CD4-positive, alpha-beta memory T cell (primary cell): ENCODE results near the gene CASKIN2. TPM values are rescaled to one million over a fixed set of nuclear protein-coding genes. Genes with fewer than 3 reads are reported as not detected.

ENCODE experiments used
- CTCF ChIA-PET: fragments of 350-600 bp; sonication (Branson Sonifier 250); formaldehyde crosslinking; loops from one replicate; lab custom pipeline; 2021; ENCODE audit warnings: inconsistent platforms; ENCODE audit not compliant: partially characterized antibody; lab: Charles Lee
- POLR2A ChIA-PET: fragments of 350-600 bp; sonication (Branson Sonifier 250); formaldehyde crosslinking; loops from one replicate; lab custom pipeline; 2021; ENCODE audit not compliant: partially characterized antibody; lab: Charles Lee
- DNase-seq, 5 donors: peaks; one replicate each; pipeline versions ENCODE4 v3.0.0 to v3.0.0-alpha.2; 2020 to 2022; ENCODE audit warnings: mixed read lengths in 1 of 5
- H3K27ac ChIP-seq: one replicate; pipeline ENCODE4 v1.7.0; 2013; ENCODE audit warnings: low read depth, low read length
- H3K27me3 ChIP-seq: 2 replicates; pipeline ENCODE4 v1.7.0; 2013; ENCODE audit warnings: mild to moderate bottlenecking, low read length, moderate library complexity; ENCODE audit not compliant: insufficient read depth
- H3K36me3 ChIP-seq: 2 replicates; pipeline ENCODE4 v1.7.0; 2013; ENCODE audit warnings: mild to moderate bottlenecking, low read length, moderate library complexity; ENCODE audit not compliant: insufficient read depth
- H3K4me1 ChIP-seq: 2 replicates; pipeline ENCODE4 v1.7.0; 2013; ENCODE audit warnings: mild to moderate bottlenecking, low read length, moderate library complexity; ENCODE audit not compliant: insufficient read depth
- H3K4me3 ChIP-seq, 2 donors: one replicate each; pipeline ENCODE4 v1.7.0; 2013; ENCODE audit warnings: low read length in 2 of 2, mild to moderate bottlenecking in 1 of 2
- H3K9me3 ChIP-seq, 2 donors: one replicate each; pipeline ENCODE4 v1.7.0; 2013; ENCODE audit warnings: low read length in 2 of 2, control low read depth in 1 of 2; ENCODE audit not compliant: control insufficient read depth in 1 of 2
- H3K27ac Mint-ChIP-seq, 7 donors: one replicate each; pipeline ENCODE4 v1.8.0; 2020 to 2021; ENCODE audit warnings: mixed read lengths in 7 of 7, mild to moderate bottlenecking in 6 of 7, inconsistent platforms in 3 of 7, moderate library complexity in 3 of 7
- H3K27me3 Mint-ChIP-seq, 2 donors: one replicate each; pipeline ENCODE4 v1.8.0; 2020 to 2021; ENCODE audit warnings: mixed read lengths in 2 of 2
- H3K36me3 Mint-ChIP-seq, 2 donors: one replicate each; pipeline ENCODE4 v1.8.0; 2020 to 2021; ENCODE audit warnings: mixed read lengths in 2 of 2, inconsistent platforms in 1 of 2, mild to moderate bottlenecking in 1 of 2
- H3K4me1 Mint-ChIP-seq, 4 donors: one replicate each; pipeline ENCODE4 v1.8.0; 2020 to 2021; ENCODE audit warnings: mixed read lengths in 4 of 4, mild to moderate bottlenecking in 1 of 4
- H3K4me3 Mint-ChIP-seq, 8 donors: one replicate each; pipeline ENCODE4 v1.8.0; 2020 to 2021; ENCODE audit warnings: mixed read lengths in 8 of 8, mild to moderate bottlenecking in 7 of 8, moderate library complexity in 6 of 8, inconsistent platforms in 3 of 8
- H3K9me3 Mint-ChIP-seq, 8 donors: one replicate each; pipeline ENCODE4 v1.8.0; 2020 to 2021; ENCODE audit warnings: mixed read lengths in 8 of 8, mild to moderate bottlenecking in 5 of 8, inconsistent platforms in 3 of 8, moderate library complexity in 1 of 8
- intact Hi-C: fragments of 100-400 bp; cut with micrococcal nuclease; formaldehyde crosslinking; loops from one replicate; pipeline ENCODE4 v1.15.1; 2023
- polyA plus RNA-seq, 2 donors: library from polyadenylated mRNA; unstranded; fragments of 300-500 nt; fragmentation: Illumina TruSeq; gene quantifications; one replicate each; pipeline ENCODE4 v1.2.3, GENCODE V29; 2021
- total RNA-seq, 2 experiments: library from RNA; stranded (reverse); gene quantifications; one replicate each; pipeline ENCODE4 v1.2.3, GENCODE V29; 2021

Gene CASKIN2
- total and polyA plus RNA-seq, 4 experiments from 2014 or later = 0.32 to 0.53 TPM; not detected in 2

DNA sequence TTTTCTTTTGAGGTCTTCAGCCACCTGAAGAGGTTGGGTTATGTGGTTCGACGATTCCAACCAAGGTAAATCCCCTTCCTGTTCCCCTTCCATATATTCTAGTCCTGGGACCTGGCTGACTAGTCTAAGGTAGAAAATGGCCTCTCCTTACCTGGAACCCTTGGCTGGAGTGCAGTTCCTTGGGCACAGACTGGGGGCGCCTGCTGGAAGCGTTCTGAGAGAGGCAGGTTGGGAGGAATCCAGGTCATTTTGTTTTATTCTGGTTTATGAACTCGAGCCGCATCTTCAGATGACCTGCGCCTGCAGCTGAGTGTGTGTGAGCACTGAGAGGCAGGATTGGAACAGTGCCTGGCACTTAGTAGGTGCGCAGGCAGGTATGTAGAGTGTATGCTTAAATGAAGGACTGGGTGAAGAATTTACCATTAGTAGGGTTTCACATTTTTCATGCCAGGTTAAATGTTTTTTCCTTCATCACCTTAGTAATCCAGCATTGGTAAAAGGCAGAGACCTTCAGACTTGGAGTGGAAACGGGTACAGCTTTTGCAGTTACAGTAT lies 3.7 kb upstream of the CASKIN2 start:
- H3K27me3 ChIP-seq = no peaks in the 10 kb centered on the region
- peak overlapping the region in 1 of 2 donors; percentile 64 for H3K4me3 ChIP-seq
- H3K36me3 ChIP-seq = peaks cover 22% of the 10 kb centered on the region
- peak overlapping the region; percentile 70 for H3K27ac ChIP-seq
- no peaks in the 10 kb centered on the region for H3K9me3 ChIP-seq
- Mint-ChIP-seq H3K27ac (peak overlapping the region; percentile 84 to 98 (median 95)), H3K36me3 (peaks cover 17 to 31% of the 10 kb centered on the region in 2 donors), H3K4me1 (peaks cover 16 to 31% (median 19%) of the 10 kb centered on the region in 4 donors), H3K4me3 (peak overlapping the region in 4 of 8 donors; percentile 44 to 84 (median 79)), H3K27me3 (no peaks in the 10 kb centered on the region), H3K9me3 (no peaks in the 10 kb centered on the region)
- ChIA-PET POLR2A (interaction anchor here (0.6 to 1.8 kb wide), 5 partner anchors 48 to 248 kb away, joined by 3 to 9 read pairs (median 3); partner anchors contain the start of genes MIF4GD and SLC25A19), CTCF (interaction anchor here (1.1 to 3.3 kb wide), 3 partner anchors 14 to 63 kb away, joined by 3 to 24 read pairs (median 3); partner anchors contain the start of gene TMEM94)
- DNase-seq = no peak
- peaks cover 29% of the 10 kb centered on the region for H3K4me1 ChIP-seq
- intact Hi-C loops = loop anchor here (5.0 kb wide), 1 partner anchor 337 kb away; the partner anchor contains the start of gene SUMO2

DNA sequence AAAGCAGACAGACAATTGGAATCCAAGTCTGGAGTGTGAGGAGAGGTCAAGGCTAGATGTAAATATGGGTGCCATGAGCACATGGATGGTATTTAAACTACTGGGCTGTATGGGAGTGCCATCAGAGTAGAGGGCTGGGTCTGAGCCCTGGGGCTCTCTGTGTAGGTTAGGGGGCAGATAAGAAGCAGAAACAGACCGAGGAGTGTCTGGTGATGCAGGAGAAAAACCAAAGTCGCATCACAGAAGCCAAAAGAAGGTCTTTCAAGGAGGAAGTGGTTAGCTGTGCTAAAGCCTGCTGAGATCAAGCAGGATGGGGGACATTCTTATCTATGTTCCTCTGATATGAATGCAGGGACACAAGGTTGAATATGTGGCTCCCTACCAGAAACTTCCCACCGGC lies 2.9 kb upstream of the CASKIN2 start:
- Histone ChIP-seq H3K27ac (peak overlapping the region; percentile 70), H3K9me3 (no peaks in the 10 kb centered on the region), H3K4me1 (peaks cover 29% of the 10 kb centered on the region), H3K36me3 (peaks cover 20% of the 10 kb centered on the region), H3K4me3 (peak overlapping the region; percentile 45 to 64), H3K27me3 (no peaks in the 10 kb centered on the region)
- intact Hi-C loops = loop anchor here (5.0 kb wide), 1 partner anchor 336 kb away; the partner anchor contains the start of gene SUMO2
- peak overlapping the region; percentile 84 to 98 (median 95) for H3K27ac Mint-ChIP-seq
- DNase-seq = peak; percentile 75 to 85 (median 81)
- CTCF ChIA-PET = interaction anchor here (0.6 to 3.3 kb wide), 5 partner anchors 17 to 248 kb away, joined by 3 to 24 read pairs (median 4); partner anchors contain the start of gene TMEM94
- peak overlapping the region; percentile 78 to 91 (median 84) for H3K4me3 Mint-ChIP-seq
- POLR2A ChIA-PET = interaction anchor here (0.6 to 1.8 kb wide), 8 partner anchors 17 to 247 kb away, joined by 3 to 13 read pairs (median 4); partner anchors contain the start of genes MIF4GD, SLC25A19 and TMEM94
- peaks cover 16 to 31% (median 19%) of the 10 kb centered on the region in 4 donors for H3K4me1 Mint-ChIP-seq
- H3K9me3 Mint-ChIP-seq = no peaks in the 10 kb centered on the region
- peaks cover 16 to 29% of the 10 kb centered on the region in 2 donors for H3K36me3 Mint-ChIP-seq
- no peaks in the 10 kb centered on the region for H3K27me3 Mint-ChIP-seq

DNA sequence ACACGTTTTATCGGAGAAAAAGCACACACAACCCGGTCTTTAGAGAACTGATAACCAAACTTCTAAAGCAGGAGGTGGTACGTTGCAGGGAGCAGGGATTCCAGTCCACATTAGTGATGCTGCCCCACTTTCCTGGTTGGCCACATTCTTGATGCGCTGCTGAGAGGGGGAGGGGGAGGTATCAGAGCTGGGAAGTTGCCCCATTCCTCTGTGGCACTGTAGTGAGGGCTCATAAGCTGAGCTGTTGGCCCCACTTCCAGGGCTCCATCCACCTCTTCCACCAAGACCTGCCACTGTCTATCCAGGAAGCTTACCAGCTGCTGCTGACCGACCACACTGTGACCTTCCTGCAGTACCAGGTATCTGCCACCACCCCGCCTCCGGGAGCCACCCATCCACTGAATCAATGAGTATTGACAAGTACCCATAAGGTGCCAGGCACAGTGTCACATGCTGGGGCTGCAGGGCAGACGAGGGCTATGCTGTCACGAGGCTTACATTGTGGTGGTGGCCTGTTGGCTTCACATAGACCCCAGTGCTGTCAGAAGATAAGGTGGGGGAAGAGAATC lies 2.0 kb upstream of the CASKIN2 start:
- intact Hi-C loops = loop anchor here (1.0 to 5.0 kb wide), 3 partner anchors 61 to 335 kb away; partner anchors contain the start of genes SLC25A19, SUMO2 and TMEM94
- Histone ChIP-seq H3K4me3 (peak overlapping the region; percentile 45 to 64), H3K9me3 (no peaks in the 10 kb centered on the region), H3K27ac (peak overlapping the region; percentile 70), H3K27me3 (no peaks in the 10 kb centered on the region), H3K4me1 (peaks cover 29% of the 10 kb centered on the region), H3K36me3 (peaks cover 15% of the 10 kb centered on the region)
- Mint-ChIP-seq H3K36me3 (peaks cover 11 to 22% of the 10 kb centered on the region in 2 donors), H3K27ac (peak overlapping the region; percentile 84 to 98 (median 95)), H3K4me3 (peak overlapping the region; percentile 78 to 91 (median 84)), H3K27me3 (no peaks in the 10 kb centered on the region), H3K9me3 (no peaks in the 10 kb centered on the region), H3K4me1 (peaks cover 16 to 31% (median 19%) of the 10 kb centered on the region in 4 donors)
- ChIA-PET POLR2A (interaction anchor here (1.1 to 2.2 kb wide), 19 partner anchors 8 to 266 kb away, joined by 3 to 72 read pairs (median 9); partner anchors contain the start of genes GGA3, GRB2, LLGL2 and MRPS7), CTCF (interaction anchor here (0.6 to 3.3 kb wide), 9 partner anchors 8 to 248 kb away, joined by 3 to 24 read pairs (median 5); partner anchors contain the start of genes GRB2, LLGL2 and TMEM94)
- DNase-seq = peak in 3 of 5 donors; percentile 6 to 22 (median 6)

- intact Hi-C loops = loop anchor here (1.0 to 5.0 kb wide), 6 partner anchors 9 to 334 kb away; partner anchors contain the start of genes GRB2, LLGL2, SLC25A19 and SUMO2
Observed at GRCh38 chr17:75516619-75517296, 1.4 kb upstream of the CASKIN2 start.

GRCh38 chr17:75516255-75516618 lies 900 bp upstream of the CASKIN2 start, which contains the start of gene TSEN54:
TSS of gene TSEN54 (plus strand) at chr17:75516528. CDS start at chr17:75516561, 33 bp downstream.
- peaks cover 16 to 31% (median 19%) of the 10 kb centered on the region in 4 donors for H3K4me1 Mint-ChIP-seq
- Histone ChIP-seq H3K27ac (peak within 1 kb of the TSS; percentile 70), H3K27me3 (no peaks in the 10 kb centered on the region), H3K9me3 (no peaks in the 10 kb centered on the region), H3K4me3 (peak within 1 kb of the TSS; percentile 69 to 74), H3K36me3 (peaks cover 7% of the 10 kb centered on the region), H3K4me1 (peaks cover 29% of the 10 kb centered on the region)
- peaks cover 10 to 20% of the 10 kb centered on the region in 2 donors for H3K36me3 Mint-ChIP-seq
- H3K27me3 Mint-ChIP-seq = no peaks in the 10 kb centered on the region
- CTCF ChIA-PET = interaction anchor here (0.5 to 3.3 kb wide), 18 partner anchors 10 to 1209 kb away, joined by 3 to 24 read pairs (median 5); partner anchors contain the start of genes GRB2, LLGL2, SLC25A19 and TMEM94
- intact Hi-C loops = loop anchor here (1.0 to 5.0 kb wide), 5 partner anchors 9 to 334 kb away; partner anchors contain the start of genes GRB2, LLGL2, SLC25A19 and SUMO2
- peak within 1 kb of the TSS; percentile 78 to 91 (median 84) for H3K4me3 Mint-ChIP-seq
- peak within 1 kb of the TSS; percentile 84 to 98 (median 95) for H3K27ac Mint-ChIP-seq
- POLR2A ChIA-PET = interaction anchor here (0.5 to 2.2 kb wide), 27 partner anchors 9 to 504 kb away, joined by 3 to 72 read pairs (median 5); partner anchors contain the start of genes GALK1, GGA3, GRB2 and LLGL2
- no peaks in the 10 kb centered on the region for H3K9me3 Mint-ChIP-seq
- peak; percentile 92 to 95 (median 93) for DNase-seq

More at GRCh38 chr17:75516619-75517296, 1.4 kb upstream of the CASKIN2 start:
- peaks cover 16 to 31% (median 19%) of the 10 kb centered on the region in 4 donors for H3K4me1 Mint-ChIP-seq
- H3K36me3 Mint-ChIP-seq = peaks cover 10 to 20% of the 10 kb centered on the region in 2 donors
- H3K9me3 Mint-ChIP-seq = no peaks in the 10 kb centered on the region
- Histone ChIP-seq H3K27ac (peak overlapping the region; percentile 70), H3K4me1 (peaks cover 29% of the 10 kb centered on the region), H3K4me3 (peak overlapping the region; percentile 45 to 64), H3K27me3 (no peaks in the 10 kb centered on the region), H3K36me3 (peaks cover 10% of the 10 kb centered on the region), H3K9me3 (no peaks in the 10 kb centered on the region)
- ChIA-PET POLR2A (interaction anchor here (1.0 to 2.2 kb wide), 26 partner anchors 9 to 504 kb away, joined by 3 to 72 read pairs (median 5); partner anchors contain the start of genes GALK1, GGA3, GRB2 and LLGL2), CTCF (interaction anchor here (0.5 to 3.3 kb wide), 19 partner anchors 9 to 1209 kb away, joined by 3 to 24 read pairs (median 5); partner anchors contain the start of genes GRB2, LLGL2, SLC25A19 and TMEM94)
- H3K27ac Mint-ChIP-seq = peak overlapping the region; percentile 79 to 98 (median 93)
- peak in 1 of 5 donors; percentile 29 for DNase-seq
- H3K27me3 Mint-ChIP-seq = no peaks in the 10 kb centered on the region
- H3K4me3 Mint-ChIP-seq = peak overlapping the region; percentile 78 to 91 (median 84)
